ENCODE data around the gene CASP8AP2.

GRCh38 chr6:89828988-89829471, 650 bp upstream of the CASP8AP2 start:
- TF ChIP-seq CTCF (IDR thresholded peaks at IDR 0.05) (no peak), POLR2A (IDR thresholded peaks at IDR 0.05) (no peak)

Data from heart left ventricle (tissue), 13 donors.